GM10847 (cell line): Measurements from ENCODE around the gene XYLT1.

Experiments used
- POLR2A ChIP-seq: IDR thresholded peaks from 2 replicates; pipeline ENCODE4 v1.6.1; 2011; ENCODE audit not compliant: insufficient read length; ENCODE audit errors: extremely low read depth

Gene XYLT1

GRCh38 chr16:17470908-17471718 is at the start of gene XYLT1:
TSS of gene XYLT1 (minus strand) at chr16:17470960. CDS start at chr16:17470796, 164 bp downstream.
- TF ChIP-seq POLR2A, result no peak

GRCh38 chr16:17520111-17520510 is 49.4 kb upstream of the XYLT1 start:
- TF ChIP-seq POLR2A, result no peak

GRCh38 chr16:17519101-17519955 is 48.6 kb upstream of the XYLT1 start:
- no peak for TF ChIP-seq POLR2A

- no peak for TF ChIP-seq POLR2A
Measured at GRCh38 chr16:17518441-17518840, 47.7 kb upstream of the XYLT1 start.

GRCh38 chr16:17515421-17516210 is 44.9 kb upstream of the XYLT1 start:
- no peak for TF ChIP-seq POLR2A

- no peak for TF ChIP-seq POLR2A
Measured at GRCh38 chr16:17512636-17513220, 42.0 kb upstream of the XYLT1 start.

- no peak for TF ChIP-seq POLR2A
Measured at GRCh38 chr16:17511340-17511739, 40.6 kb upstream of the XYLT1 start.

- no peak for TF ChIP-seq POLR2A
Measured at GRCh38 chr16:17510567-17510966, 39.8 kb upstream of the XYLT1 start.

GRCh38 chr16:17509194-17509593 is 38.4 kb upstream of the XYLT1 start:
- no peak for TF ChIP-seq POLR2A

GRCh38 chr16:17508303-17508702 is 37.5 kb upstream of the XYLT1 start:
- TF ChIP-seq POLR2A, result no peak

- TF ChIP-seq POLR2A, result no peak
Measured at GRCh38 chr16:17504050-17504449, 33.3 kb upstream of the XYLT1 start.

- TF ChIP-seq POLR2A, result no peak
Measured at GRCh38 chr16:17503331-17503730, 32.6 kb upstream of the XYLT1 start.

- no peak for TF ChIP-seq POLR2A
Measured at GRCh38 chr16:17501321-17501720, 30.6 kb upstream of the XYLT1 start.

- TF ChIP-seq POLR2A, result no peak
Measured at GRCh38 chr16:17499223-17499902, 28.6 kb upstream of the XYLT1 start.
